ENCODE data around the gene IL20RA.

The IL20RA gene

DNA sequence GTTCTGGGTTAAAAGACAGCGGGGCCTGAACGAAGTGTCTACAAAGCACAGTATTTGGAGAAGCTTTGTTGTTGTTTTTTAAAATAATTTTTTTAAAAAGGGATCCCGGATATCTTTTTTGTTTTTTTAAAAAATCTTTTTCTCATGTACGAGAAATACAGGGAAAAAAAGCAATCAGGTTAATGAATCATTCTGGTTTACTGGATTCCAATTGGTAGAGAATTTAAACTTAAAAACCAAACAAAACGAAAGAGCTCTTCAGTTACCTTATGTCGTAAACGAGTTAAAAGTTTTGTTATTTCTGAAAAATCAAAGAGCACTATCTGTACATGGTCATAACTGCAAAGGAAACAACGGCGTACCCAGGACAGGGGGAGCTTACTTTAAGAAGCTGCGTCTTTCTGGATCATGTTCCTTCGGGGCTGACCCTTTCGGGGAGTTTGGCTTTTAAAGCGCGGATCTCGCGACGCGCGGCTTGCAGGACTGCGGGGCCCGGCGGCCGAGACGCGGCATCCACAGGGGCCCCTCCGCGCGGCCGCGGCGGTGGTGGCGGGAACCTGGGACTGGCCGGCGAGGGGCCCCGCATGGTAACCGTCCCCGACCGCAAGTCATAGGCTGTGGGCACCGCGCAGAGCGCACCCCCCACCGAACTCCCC is 927 bp downstream of the IL20RA start:
- no peak for DNase-seq

DNA sequence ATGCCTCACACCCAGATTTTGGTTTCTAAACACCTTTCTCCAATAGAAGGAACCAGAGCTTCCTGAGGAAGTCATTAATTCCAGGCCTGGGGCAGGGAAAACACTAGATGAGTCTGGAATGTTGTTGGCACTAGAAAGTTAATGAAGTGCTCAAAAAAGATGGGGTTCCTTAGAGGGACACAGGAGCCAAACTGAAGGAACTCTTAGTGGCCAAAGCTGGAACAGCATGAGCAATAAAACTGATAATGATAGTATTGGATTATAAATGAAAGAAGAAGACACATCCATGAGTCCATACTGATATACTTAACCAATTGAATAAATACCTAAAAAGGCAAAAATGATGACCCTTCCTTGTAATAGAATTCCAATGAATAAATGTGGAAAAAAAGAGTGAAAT is 4.4 kb downstream of the IL20RA start:
- no peak for DNase-seq

DNA sequence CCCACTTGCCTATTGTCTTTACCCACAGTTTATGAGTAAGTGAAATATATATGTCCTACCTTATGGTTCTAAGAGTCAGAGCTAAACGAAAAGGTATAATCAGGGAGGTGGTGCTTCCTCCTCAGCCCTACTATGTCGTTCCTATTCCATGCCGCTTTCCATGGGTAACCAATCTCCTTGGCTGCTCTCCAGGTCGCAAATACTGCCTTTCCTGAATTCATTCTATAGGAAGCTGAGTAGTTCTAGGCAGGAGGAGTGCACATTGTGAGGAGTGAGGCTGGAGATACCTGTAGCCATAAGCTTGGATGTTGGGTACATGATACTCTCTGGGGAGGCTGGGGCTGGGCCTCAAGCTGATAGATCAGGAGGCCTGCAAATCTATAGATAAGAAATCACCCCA is 5.8 kb downstream of the IL20RA start:
- no peak for DNase-seq

DNA sequence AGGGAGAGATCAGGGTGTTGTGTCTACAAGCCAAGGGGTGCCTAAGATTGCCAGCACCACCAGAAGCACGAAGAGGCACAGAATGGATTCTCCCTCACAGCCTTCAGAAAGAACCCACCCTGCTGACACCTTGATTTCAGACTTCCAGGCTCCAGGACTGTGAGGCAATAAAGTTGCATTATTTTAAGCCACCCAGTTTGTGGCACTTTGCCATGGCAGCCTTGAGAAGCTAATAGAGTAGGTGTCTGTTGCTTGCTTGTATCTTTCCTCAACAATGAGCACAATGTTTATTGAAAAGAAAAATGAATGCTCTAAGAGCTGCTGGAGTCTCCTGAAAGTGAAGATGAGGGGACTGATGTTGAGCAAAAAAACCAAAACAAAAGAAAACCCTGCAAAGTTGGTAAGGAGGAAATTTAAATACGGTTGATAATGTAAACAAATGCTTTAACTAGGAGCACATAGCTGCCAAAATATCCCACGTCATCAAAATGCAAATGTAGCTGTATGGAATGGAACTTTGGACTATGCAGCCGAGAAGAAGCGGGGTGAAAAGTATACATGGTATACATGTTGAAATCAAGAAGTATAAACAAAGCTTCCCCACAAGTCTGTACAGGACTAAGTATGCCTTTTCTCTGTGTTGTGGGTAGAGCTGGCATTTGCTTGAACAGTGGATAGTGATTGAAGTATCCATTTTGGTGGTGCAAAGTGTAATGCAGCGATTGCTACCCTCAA is 8.0 kb downstream of the IL20RA start:
- no peak for DNase-seq

DNA sequence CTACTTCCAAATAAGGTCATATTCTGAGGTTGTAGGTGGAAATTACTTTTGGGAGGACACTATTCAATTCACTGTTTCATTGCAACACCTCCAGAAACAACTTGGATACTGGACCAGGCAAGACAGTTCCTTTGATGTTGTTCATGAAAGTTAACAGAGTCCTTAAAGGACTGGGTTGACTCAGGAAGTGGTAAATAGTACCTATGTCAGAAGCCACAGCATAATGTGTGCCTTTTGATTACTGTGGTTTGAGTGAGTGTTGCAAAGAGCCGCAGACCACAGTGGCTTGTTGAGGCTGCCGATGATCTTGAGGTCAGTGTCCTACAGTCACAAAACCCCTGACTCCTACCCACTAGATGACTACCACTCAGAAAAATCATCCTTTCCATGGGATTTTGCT is 10.9 kb downstream of the IL20RA start:
- DNase-seq: no peak

DNA sequence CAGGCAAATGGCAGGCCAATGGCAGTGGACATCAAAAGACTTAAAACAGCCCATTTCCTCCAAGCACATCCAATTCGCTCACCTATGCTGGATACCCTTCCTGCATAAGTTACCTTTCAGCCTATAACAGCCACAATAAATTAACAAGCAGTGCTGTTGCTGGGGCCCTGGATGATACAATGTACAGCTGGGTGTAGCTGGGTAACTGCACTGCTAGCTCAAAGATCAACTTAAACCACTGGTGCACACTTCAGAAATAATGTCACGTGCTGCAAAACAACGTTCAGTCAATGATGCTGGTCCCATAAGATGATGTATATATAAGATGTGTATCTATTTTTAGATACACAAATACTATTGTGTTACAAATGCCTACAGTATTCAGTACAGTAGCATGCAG is 13.6 kb downstream of the IL20RA start:
- DNase-seq: no peak

DNA sequence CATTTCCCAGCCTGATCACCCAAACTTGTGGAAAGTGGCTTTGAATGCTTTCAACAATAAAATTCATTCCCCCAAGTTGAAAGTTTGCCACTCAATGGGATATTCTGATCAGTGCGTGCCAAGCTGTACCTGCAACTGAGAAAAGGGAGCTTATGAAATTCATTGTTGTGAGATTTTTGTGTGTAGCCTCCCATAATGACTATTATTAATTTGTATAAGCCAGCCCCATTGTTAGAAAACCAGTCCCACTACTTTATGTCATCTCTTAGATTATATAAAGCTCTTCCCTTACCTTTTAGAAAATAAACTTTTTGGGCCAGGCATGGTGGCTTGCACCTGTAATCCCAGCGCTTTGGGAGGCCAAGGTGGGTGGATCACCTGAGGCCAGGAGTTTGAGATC is 15.9 kb downstream of the IL20RA start:
- DNase-seq: no peak

DNA sequence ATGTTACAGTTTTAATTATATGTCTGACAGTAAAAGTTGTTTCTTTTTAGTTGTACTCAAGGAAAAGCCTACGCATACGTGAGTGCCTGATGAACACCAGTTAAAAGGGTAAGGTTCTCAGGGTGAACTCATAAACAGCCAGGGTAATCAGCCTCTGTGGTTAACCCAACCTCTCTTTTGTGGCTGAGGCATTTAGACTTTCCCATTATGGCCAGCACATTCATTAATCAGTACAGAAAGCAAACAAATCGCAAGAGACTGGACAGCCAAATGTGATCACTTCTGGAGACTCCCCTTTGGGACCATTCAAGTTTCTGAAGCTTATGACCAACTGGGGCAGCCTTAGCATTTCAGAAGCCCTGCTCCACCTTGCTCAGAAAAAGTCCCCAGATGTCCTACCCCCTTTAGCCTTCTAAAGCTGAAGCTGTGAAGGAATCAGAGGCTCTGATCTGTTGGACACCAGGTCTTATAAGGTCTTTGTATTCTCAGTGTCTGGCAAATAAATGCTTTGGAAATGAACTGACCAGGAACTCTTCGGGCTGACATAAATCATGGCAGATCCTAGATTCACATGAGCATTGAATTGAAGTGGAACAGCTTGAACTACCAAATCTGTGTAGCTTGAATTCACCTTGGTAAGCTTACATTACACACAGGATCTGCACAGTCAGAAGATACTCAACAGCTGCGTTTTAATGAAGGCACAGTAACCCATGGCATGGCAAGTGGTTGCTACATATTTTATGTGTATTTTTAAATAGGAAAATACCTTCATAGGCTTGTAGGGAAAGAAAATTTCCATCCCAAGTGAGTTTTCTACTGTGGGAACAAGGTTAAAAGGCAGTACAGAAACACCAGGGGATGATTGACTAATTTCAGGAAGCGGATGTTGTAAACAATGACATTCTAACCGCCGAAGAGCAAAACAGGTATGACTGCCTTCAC is 18.7 kb downstream of the IL20RA start:
- DNase-seq: no peak

DNA sequence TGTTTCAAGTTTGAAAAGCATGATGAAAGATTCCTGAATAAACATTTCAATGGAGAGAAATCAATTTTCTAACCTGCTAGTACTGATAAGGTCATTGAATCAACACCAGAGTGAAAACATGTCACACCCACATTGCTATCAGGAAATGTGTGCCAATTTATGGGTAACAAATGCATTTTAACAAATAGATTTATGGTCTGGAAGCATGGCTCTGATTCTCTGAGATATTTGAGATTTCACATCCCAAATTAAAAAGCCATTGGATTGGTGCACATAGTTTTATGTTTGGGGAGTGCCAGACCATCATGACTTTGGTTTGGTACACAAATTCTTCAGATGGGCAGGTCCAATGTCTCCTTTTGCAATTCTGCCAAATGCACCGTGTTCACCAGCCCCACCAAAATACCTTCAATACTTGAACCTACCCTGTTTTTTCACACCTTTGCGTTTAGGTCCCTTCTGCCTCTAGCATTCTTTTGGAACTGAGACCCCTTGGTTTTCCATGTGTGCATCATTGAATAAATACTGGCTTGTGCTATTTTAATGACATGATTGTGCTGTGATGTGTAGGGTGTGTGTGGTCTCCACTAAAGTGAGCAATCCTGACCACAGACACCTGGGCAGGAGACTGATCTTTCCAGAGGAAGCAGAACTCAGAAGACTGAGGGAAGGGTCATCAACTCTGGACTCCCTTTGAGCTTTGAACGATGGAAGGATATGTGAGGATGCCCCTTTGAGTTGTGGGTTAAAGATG is 20.4 kb downstream of the IL20RA start:
- DNase-seq: no peak

DNA sequence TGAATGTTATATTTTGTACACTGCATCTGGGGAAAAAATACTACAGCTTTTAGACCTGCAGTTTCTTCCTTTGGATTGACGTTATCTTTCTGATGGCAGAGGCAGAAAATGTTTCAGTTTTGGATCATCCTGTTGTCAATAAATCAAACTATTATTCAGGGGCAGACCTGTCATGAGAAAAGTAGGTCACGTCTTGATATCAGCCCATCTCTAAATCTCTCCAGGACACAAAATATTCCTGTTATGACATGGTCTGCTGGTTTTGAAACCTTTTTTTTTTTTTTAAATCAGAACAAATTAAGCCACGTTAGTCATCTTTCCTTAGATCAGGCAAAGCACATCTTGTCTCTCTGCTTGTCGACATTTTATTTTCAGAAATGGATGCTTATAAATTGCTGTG is 24.0 kb downstream of the IL20RA start:
- DNase-seq: no peak

DNA sequence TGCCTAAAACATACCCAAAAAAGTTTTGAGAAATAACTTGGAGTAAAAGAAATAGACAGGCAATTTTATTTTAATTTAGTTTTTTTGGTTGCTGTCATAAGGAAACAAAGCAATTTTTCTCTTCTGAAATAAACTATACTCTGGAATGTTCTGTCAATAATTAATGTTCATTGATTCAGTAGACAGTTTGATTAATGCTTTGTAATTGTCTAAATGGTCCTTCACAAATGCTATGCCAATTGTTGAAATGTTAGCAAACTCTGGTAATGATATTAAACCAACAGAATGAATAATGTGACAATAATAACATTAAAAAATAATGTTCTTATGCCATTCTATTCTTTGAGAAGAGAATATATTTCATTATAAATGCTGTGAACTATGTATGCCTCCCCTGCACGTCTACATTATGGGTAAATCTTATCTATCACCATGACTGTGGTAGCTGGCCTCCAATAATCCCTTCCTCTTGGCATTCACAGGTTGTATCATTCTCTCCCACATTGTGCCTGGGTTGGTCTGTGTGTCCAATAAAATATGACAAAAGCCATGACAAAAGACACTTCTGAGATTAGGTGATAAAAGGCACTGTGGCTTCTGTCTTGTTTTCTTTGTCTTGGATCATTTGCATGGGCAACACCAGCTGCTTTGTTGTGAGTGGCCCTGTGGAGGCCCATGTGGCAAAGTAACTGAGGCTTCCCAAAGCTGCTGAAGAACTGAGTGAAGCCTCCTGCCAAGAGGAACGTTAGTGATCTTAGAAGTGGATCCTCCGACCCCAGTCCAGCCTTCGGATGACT is 25.1 kb downstream of the IL20RA start:
- DNase-seq: no peak

DNA sequence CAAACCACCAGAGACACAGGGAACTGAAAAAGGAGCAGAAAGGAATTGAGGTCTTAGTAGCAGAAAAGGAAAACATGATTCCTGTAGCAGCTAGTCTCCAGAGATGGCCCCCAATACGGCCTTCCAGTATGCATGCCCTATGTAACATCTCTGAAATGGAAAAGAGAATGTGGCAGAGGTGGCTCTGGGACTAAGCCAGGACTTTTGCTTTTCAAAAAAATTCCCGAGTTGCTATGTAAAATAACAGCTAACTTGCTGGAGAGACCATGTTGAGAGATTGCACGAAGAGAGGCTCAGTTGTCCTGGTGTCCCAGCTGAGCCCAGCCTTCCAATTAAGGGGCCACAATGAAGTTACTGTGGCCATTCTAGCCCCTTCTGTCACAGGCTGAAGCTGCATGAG is 27.7 kb downstream of the IL20RA start:
- DNase-seq: no peak

DNA sequence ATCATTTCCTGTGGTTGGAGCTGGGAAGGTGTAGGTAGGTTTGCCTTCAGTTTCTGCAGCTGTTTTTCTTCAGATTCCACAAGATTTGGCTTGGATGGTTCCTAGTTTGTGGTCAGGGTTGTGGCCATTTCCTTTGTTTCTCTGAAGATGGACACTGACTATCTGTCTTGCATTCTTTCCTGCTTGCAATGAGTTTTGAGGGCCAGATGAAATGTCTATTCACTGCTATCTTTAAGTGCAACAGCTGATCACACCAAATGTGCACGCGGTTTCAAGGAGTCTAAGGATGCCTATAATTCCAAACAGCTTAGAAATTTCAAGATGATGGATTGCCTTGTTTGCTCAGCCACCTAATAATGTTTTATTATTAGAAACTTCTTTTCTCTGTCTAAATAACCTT is 28.4 kb downstream of the IL20RA start:
- DNase-seq: no peak

DNA sequence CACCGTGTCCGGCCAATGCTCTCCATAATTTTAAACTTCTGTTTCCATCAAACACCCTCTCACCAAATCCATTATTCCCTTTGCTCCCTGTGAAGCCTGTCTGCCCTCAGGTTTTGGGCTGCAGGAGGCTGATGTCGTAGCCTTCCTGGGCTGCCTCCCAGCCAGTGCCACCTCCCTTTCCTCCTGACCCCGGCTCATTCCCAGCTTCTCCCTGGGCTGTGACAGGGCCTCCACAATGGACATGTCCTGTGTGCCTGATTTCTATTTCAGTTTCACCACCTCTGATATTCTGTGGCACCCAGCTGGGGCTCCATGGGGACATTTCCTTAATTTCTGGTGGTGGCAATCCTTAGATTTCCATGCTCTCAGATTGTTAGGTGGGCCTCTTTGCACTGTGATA is 28.8 kb downstream of the IL20RA start:
- no peak for DNase-seq

DNA sequence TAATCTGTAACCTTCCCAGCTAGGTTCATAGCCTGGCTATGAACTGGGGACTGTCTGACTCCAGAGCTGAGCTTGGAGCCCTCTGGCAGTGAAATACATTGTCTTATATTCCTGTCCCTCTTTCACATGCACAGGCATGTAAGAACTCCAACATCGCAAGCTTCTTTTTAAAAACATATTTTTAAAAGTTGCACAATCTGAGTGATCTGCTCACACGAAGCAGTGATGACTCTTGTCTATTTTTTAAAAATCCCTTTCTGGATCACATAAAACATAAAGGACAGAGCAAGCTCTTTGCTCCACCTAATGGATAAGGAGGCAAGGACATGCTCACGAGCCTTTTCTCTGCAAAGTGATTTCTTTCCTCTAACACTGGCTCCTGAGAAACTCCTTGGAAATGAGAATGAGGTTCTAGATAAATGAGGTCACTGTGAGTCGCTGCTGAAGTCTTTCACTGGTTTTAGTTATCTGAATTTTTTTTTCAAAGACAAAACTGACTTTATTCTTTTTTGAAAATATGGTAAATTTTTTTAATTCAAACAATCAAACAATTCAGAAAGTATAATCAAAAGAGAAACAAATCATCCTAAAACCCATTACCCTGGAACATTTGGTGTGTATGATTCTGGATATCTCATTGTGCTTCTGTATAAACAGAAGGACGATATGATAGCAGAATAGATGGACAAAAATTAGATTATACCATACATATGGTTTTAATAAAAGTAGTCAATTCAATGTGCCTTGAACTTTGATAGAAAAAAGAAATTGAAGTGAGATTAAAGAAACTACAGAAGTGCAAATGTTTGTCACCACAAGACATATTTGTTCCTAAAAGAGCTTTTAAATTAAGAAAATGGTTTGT is 30.8 kb downstream of the IL20RA start:
- DNase-seq: no peak

DNA sequence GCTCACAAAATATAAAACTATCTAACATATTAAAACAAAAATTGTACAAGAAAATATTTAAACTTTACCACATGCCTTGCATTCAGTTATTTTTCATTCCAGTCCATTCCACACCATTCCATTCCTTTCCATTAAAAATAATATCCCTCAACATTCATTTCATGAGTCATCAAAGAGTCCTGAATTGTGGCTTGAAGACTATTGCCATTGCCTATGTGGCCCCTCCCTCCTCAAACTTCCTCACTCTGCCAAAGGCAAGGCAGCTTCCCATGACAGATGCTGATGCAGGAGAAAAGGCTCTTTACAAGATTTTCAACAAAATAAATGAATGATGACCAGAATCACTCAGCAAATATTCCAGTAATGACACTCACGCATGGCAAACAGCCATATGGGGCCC is 31.7 kb downstream of the IL20RA start:
- no peak for DNase-seq

DNA sequence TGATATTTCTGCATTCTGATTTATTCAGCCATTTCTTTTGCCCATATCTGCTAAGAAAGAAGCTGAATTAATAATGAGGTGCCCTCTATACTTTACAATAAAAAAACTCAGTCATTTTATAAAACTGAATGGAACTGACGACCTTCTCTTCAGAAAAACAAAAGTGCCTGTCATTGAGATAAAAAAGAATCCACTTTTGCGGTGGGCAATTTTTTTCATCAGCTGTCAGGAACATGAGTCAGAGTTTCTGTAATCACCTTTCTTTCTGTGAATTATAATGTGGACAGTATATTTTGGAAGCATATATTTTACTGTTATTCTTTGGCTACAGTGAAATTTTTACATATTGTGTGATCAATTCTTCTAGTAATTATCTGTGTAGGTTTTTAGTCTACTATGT is 33.4 kb downstream of the IL20RA start:
- no peak for DNase-seq

DNA sequence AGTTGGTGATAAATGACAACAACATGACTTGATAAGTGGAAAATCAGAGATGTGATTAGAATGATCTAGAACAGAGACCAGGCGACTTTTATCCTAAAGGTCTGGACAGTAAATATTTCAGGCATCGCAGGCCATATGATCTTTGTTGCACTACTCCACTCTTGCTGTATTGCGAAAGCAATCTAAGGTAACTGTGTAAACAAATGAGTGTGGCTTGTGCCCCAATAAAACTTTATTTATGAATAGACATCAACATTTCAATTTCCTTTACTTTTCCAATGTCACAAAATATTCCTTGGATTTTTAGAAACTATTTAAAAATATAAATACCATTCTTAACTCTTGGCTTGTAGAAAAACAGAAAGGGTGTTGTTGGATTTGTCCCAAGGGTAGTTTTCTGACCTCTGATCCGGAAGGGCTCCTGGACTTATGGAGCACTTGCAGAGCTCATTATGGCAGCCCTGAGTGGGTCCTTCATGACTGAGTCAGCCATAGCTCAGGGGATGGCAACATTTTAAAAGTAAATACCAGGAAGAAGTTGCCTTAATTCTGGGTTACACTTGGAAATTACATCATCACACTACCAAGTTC is 34.5 kb downstream of the IL20RA start:
- no peak for DNase-seq

DNA sequence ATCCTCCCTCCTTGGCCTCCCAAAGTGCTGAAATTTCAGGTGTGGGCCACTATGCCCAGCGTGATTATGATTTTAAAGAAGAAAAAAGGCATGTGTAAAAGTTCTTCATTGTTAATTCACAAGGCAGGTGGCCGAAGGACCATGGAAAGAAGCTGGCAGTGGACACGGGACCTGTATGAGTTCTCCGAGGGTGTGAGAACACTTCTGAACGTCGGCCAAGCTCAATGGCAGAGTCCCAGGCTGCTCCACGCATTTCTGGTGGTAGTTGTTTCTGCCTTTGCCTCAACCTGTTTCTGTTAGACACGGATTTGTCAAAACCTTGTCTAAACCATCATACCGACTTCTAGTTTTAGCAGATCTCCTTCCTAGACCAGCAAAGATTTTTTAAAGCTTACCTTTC is 36.6 kb downstream of the IL20RA start:
- no peak for DNase-seq

DNA sequence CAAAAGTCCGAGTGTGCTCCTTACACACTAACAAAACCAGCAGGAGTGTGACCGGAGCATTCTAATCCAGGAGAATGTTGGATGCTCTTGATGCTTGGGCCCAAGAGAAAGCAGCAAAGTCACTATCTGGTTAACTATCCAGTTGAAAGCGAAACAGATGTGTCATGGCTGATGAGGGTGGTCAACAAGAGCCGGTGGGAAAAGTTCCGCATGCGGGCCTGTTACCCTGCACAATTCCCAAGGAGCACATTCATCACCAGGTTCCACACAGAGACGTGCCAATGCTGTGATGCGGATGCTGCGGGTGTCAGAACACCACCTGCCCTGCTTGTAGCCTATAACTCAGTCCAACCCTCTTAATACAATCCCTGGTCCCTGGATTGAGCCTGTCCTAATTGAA is 38.7 kb downstream of the IL20RA start:
- DNase-seq: no peak

DNA sequence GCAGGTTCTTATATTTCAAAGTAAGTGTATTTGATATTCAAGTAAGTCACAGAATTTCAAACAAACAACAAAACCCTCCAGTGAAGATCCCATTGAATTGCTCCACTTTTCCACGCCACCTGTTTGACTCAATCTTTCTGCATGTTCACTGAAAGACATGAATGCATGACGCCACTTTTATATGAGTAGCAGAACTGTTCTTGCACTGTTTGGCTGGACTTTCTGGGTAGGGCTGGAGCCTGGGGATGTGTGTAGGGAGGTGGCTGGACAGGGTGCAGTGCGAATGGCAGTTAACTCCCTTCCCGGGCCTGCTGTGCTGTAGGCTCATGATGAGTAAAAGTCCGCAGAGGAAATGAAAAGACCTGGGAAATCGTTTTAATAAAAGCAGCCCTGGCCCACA is 39.7 kb downstream of the IL20RA start:
- DNase-seq: no peak

All from activated CD4-positive, CD25-positive, alpha-beta regulatory T cell (primary cell).